Large intestine (tissue), 3 donors: ENCODE results near the gene AEBP1. TPM values are rescaled to one million over a fixed set of nuclear protein-coding genes. Genes with fewer than 3 reads are reported as not detected.

ENCODE experiments used
- DNase-seq, 2 donors: peaks; one replicate each; pipeline versions ENCODE4 v3.0.0 to v3.0.0-alpha.2; 2013
- H3K27ac ChIP-seq: one replicate; pipeline ENCODE4 v1.5.1; 2013; ENCODE audit warnings: low read length
- H3K27me3 ChIP-seq: 2 replicates; pipeline ENCODE4 v1.6.1; 2013; ENCODE audit warnings: low read length; ENCODE audit not compliant: control insufficient read depth, insufficient read depth
- H3K36me3 ChIP-seq: 2 replicates; pipeline ENCODE4 v1.6.1; 2013; ENCODE audit warnings: low read length; ENCODE audit not compliant: control insufficient read depth, insufficient read depth
- H3K4me1 ChIP-seq: one replicate; pipeline ENCODE4 v1.6.1; 2013; ENCODE audit warnings: low read length; ENCODE audit not compliant: control insufficient read depth, insufficient read depth
- H3K4me3 ChIP-seq: one replicate; pipeline ENCODE4 v1.5.1; 2013; ENCODE audit warnings: low read length
- H3K9me3 ChIP-seq: one replicate; pipeline ENCODE4 v1.6.1; 2013; ENCODE audit warnings: mild to moderate bottlenecking, low read depth, low read length, moderate library complexity; ENCODE audit not compliant: control insufficient read depth
- WGBS: methylation state at CpG from one replicate; pipeline ENCODE4 v1.1.5; 2013; ENCODE audit warnings: low lambda C conversion rate; ENCODE audit not compliant: insufficient coverage; 5-methylcytosine and 5-hydroxymethylcytosine counted together
- polyA plus RNA-seq: library from polyadenylated mRNA; unstranded; fragments of 120-200 nt; gene quantifications from one replicate; pipeline ENCODE4 v1.2.1, GENCODE V29; 2013

Gene AEBP1
- polyA plus RNA-seq, 1 donor = 23.1 TPM

DNA sequence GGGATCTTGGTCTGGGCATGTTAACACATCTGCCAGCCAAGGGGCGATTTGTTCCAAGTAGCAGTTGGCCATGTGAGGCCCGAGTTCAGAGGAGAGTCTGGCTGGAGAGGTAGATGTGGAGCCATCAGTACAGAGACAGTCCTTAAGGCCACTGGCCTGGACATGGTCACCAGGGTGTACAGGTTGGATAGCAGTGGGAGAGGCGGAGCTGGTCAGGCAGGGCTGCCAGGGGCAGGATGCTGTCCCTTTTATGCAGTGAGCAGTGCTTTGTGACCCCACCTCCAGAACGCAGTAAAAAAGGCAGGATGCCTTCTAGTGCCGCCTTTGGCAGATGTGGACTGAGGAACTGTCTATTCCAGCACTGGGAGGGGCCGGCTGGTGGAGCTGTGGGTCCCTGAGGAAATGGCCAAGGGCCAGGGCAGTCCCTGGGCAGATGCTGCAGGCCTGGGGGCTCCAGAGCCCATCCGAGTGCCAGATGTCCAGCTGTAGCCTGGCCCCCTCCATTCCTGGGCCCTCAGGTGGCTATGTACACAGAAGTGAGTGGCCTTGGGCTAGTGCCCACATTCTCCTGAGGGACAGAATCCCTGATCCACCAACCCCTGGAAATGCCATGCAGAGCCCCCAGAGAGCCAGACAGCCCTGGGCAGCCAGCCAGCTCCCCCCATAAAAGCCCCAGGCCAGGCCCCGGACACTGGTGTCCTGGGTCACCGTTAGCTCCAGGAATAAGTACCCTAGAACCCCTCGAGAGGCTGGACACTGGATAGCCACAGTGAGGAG, 54.1 kb downstream of the AEBP1 start:
- Histone ChIP-seq H3K27me3 (no peaks in the 10 kb centered on the region), H3K4me1 (no peaks in the 10 kb centered on the region), H3K4me3 (no peak overlapping the region), H3K36me3 (no peaks in the 10 kb centered on the region), H3K9me3 (no peaks in the 10 kb centered on the region), H3K27ac (no peak overlapping the region)
- no CpG with 5 or more reads among the region's 10 CpGs for WGBS
- no peak for DNase-seq

DNA sequence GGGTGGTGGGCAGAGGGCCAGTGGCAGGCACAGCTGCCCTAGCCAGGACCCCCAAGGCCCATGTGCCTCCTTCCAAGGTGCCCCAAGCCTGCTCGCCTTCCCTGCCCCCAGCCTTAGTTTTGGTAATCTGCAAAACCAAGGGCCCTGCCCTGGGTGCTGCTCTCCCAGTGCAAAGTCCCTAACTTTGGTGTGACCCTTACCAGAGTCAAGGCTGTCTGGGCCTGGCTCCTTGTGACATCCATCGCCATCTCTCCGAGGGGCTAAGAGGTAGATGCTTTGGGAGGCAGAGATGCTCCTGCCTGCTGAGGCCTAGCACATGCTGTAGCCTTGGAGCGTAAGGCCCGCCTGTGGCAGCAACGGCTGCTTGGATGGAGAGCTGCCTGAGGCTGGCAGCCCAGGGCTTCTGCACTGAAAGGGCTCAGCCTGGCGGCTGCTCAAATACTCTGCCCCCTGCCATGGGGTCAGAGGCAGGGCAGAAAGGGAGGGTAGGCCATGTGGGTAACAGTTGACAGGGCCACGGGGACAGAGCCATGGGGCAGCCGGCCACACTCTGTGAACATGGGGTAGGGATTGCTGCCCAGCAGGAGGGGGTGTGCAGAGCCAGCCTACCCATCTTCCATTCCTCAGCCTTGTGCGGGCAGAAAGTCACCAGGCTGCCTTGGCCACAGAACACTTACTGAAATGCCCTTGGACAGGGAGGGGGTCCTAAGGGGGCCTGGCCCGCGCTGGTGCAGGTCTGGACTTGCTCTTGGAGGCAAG, 54.9 kb downstream of the AEBP1 start:
- Histone ChIP-seq H3K27me3 (peaks cover 6% of the 10 kb centered on the region), H3K4me1 (no peaks in the 10 kb centered on the region), H3K9me3 (no peaks in the 10 kb centered on the region), H3K27ac (no peak overlapping the region), H3K4me3 (no peak overlapping the region), H3K36me3 (no peaks in the 10 kb centered on the region)
- no peak for DNase-seq
- no CpG with 5 or more reads among the region's 12 CpGs for WGBS

DNA sequence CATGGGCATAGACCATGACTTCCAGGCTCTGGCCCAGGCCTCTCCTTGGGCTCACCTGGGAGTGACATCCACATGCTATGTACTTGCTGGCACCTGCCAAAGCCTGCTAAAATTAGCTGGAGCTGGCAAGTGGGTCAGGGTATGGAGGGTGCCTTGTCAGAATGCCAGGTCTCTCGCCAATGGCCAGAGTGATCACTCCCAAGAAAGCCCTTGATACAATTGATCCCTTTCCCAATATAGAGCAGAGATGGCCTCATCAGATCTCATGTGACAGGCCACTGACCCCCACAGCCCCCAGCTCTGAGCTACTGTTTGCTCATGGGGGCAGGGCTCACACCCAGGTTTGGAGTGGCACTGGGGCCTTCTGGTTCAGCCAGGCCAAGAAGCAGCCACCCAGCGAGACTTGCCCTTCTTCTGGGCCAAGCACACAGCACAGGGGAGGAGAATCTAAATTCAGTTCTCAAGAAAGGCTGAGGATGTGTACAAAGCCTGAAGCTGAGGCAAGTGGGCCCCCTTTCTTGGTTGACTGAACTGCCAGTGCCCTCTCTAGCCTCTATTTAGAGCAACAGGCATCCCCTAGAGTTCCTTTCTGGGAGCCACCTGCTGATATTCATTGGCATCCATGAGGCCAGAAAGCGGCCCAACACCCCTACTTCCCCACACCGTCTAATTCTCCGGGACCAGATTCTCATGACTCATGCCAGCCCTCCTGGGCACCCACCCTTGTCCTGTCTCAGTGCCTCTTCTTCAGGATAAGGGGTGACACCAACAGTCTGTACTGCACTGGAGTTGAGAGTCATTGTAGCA, 55.9 kb downstream of the AEBP1 start:
- DNase-seq = no peak
- H3K36me3 ChIP-seq = no peaks in the 10 kb centered on the region

DNA sequence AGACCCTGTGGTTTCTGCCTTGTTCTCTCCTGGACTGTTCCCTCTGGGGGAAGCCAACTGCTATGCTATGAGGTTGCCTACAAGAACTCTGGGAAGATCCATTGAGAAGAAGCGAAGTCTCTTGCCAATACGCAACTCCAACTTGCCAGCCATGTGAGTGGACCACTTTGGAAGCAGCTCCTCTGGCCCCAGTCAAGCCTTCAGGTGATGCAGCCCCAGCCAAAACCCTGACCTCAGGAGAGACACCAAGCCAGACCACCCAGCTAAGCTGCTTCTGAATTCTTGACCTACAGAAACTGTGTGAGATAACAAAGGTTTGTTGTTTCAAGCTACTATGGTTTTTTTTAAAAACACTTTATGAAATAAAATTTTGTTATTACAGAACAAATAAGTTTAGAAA, 57.2 kb downstream of the AEBP1 start:
- no CpG with 5 or more reads among the region's 2 CpGs for WGBS
- no peak for DNase-seq
- H3K4me3 ChIP-seq = no peak overlapping the region
- H3K36me3 ChIP-seq = no peaks in the 10 kb centered on the region
- no peaks in the 10 kb centered on the region for H3K9me3 ChIP-seq
- no peak overlapping the region for H3K27ac ChIP-seq
- H3K27me3 ChIP-seq = peaks cover 8% of the 10 kb centered on the region
- no peaks in the 10 kb centered on the region for H3K4me1 ChIP-seq

More for the DNA sequence above, 55.9 kb downstream of the AEBP1 start:
- no CpG with 5 or more reads among the region's 5 CpGs for WGBS
- H3K27ac ChIP-seq = no peak overlapping the region
- H3K4me3 ChIP-seq = no peak overlapping the region
- no peaks in the 10 kb centered on the region for H3K4me1 ChIP-seq
- no peaks in the 10 kb centered on the region for H3K9me3 ChIP-seq
- H3K27me3 ChIP-seq = peaks cover 6% of the 10 kb centered on the region

DNA sequence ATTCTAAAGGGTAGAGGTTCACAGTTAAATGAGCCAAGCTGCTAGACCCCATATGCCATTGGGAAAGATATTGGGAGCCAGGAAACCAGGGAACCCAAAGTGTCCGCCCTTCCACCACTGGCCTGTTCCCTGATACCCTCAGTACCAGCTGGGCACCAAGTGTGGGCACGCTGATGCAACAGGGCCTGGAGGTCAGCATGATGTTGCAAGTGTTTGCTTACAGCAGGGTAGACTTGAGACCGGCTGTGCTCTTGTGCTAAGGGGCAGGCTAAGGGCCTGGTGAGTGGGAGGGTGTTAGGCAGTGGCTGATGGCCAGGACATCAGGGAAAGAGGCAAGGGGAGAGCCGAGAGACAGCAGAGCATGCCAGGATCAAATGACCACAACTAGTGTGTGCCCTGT, 58.0 kb downstream of the AEBP1 start:
- peaks cover 8% of the 10 kb centered on the region for H3K27me3 ChIP-seq
- no CpG with 5 or more reads among the region's 4 CpGs for WGBS
- no peak for DNase-seq
- no peaks in the 10 kb centered on the region for H3K36me3 ChIP-seq
- H3K27ac ChIP-seq = no peak overlapping the region
- no peaks in the 10 kb centered on the region for H3K4me1 ChIP-seq
- H3K9me3 ChIP-seq = no peaks in the 10 kb centered on the region
- no peak overlapping the region for H3K4me3 ChIP-seq

DNA sequence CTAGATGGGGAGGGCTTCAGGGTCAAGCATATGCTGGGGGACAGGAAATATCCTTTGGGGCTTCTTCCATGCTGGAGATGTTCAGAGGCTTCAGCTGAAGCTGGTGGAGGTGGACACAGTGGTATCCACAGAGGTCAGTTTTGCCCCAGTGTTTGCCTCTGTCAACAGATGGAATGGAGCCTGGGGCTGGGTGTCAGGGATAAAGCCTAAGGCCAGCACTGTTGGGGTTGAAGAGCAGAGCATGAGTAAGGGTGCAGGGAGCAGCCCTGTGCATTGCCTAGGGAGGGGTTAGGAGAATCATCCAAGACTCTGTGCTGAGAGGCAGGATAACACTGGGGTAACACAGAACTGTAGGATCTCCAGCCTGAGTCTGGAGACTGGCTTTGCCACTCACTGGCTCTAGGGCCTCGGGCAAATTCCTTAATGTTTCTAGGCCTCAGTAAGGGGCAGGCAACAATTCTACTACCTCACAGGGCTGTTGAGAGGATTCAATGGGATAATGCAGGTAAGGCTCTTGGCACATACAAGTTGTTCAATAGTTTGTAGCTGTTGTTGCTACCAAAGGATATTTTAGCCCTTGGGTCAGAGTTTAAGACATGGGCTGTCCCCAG, 58.7 kb downstream of the AEBP1 start:
- H3K4me3 ChIP-seq = no peak overlapping the region
- no peaks in the 10 kb centered on the region for H3K9me3 ChIP-seq
- no peak overlapping the region for H3K27ac ChIP-seq
- no peak for DNase-seq
- H3K36me3 ChIP-seq = no peaks in the 10 kb centered on the region
- WGBS = no CpG with 5 or more reads among the region's 1 CpG
- peaks cover 8% of the 10 kb centered on the region for H3K27me3 ChIP-seq
- no peaks in the 10 kb centered on the region for H3K4me1 ChIP-seq

DNA sequence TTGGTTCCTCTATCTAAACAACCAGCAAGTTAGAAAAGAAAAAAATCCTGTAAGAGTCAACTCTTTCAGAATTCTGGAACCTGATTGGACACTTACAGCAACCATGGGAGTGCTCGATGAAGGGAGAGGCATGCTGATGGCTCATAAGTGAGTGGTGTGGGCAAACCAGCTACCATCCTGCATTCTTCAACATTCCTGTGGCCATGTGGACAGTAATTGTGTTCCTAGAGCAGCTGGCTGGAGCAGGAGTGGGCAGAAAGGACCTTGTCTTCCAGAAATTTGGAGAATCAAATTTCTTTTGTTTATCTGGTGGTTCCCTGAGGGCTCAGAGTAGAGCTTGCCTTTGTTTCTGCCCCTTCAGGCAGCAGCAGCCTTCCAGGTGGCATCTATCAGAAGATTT, 59.4 kb downstream of the AEBP1 start:
- Histone ChIP-seq H3K4me3 (no peak overlapping the region), H3K27ac (no peak overlapping the region), H3K4me1 (no peaks in the 10 kb centered on the region), H3K27me3 (peaks cover 8% of the 10 kb centered on the region), H3K36me3 (no peaks in the 10 kb centered on the region), H3K9me3 (no peaks in the 10 kb centered on the region)
- DNase-seq = no peak
- WGBS = no CpG with 5 or more reads among the region's 1 CpG

Other genes with a start within 250 kb of the AEBP1 start
- gene MRPS24, start 234.8 kb upstream of the AEBP1 start, polyA plus RNA-seq = 83.9 TPM
- 47.8 TPM for gene URGCP, start 197.7 kb upstream of the AEBP1 start, polyA plus RNA-seq
- 13.3 TPM for gene UBE2D4, start 177.9 kb upstream of the AEBP1 start, polyA plus RNA-seq
- 0.72 TPM for gene SPDYE1, start 106.4 kb upstream of the AEBP1 start, polyA plus RNA-seq
- 66.1 TPM for gene DBNL, start 59.6 kb upstream of the AEBP1 start, polyA plus RNA-seq
- gene PGAM2, start 38.8 kb upstream of the AEBP1 start, polyA plus RNA-seq = 4.0 TPM
- gene POLM, start 21.8 kb upstream of the AEBP1 start, polyA plus RNA-seq = 22.7 TPM
- gene POLD2, start 19.2 kb downstream of the AEBP1 start, polyA plus RNA-seq = 64.1 TPM
- gene MYL7, start 37.0 kb downstream of the AEBP1 start, polyA plus RNA-seq = 0.52 TPM
- 2.3 TPM for gene GCK, start 85.1 kb downstream of the AEBP1 start, polyA plus RNA-seq
- gene YKT6, start 96.6 kb downstream of the AEBP1 start, polyA plus RNA-seq = 65.6 TPM
- gene CAMK2B, start 221.2 kb downstream of the AEBP1 start, polyA plus RNA-seq = 4.4 TPM